Measurements from ENCODE around the gene SNX5.

DNA sequence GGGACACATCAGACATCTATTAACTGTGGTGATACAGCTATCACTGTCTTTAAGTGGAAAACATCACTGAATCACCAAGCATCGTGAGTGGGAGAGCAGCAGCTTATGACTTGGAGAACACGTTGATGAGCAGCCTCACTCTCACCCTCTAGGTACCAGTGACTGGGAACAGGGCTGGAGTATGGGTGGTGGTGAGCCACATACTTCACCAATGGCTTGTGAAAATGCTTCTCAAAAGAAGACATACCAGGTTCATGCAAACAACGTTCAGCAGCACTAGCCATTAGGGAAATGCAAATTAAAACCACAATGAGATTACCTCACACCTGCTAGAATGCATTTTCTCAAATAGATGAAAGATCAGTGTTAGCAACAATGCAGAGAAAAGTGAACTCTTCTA, 25.3 kb downstream of the SNX5 start:
- no peak for TF ChIP-seq POLR2A (IDR thresholded peaks at IDR 0.05)
- TF ChIP-seq, protein P1, sequence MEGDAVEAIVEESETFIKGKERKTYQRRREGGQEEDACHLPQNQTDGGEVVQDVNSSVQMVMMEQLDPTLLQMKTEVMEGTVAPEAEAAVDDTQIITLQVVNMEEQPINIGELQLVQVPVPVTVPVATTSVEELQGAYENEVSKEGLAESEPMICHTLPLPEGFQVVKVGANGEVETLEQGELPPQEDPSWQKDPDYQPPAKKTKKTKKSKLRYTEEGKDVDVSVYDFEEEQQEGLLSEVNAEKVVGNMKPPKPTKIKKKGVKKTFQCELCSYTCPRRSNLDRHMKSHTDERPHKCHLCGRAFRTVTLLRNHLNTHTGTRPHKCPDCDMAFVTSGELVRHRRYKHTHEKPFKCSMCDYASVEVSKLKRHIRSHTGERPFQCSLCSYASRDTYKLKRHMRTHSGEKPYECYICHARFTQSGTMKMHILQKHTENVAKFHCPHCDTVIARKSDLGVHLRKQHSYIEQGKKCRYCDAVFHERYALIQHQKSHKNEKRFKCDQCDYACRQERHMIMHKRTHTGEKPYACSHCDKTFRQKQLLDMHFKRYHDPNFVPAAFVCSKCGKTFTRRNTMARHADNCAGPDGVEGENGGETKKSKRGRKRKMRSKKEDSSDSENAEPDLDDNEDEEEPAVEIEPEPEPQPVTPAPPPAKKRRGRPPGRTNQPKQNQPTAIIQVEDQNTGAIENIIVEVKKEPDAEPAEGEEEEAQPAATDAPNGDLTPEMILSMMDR (IDR thresholded peaks at IDR 0.05), result no peak
